Caco-2 (cell line): Measurements from ENCODE around the gene PIGV. TPM values are rescaled to one million over a fixed set of nuclear protein-coding genes. Genes with fewer than 3 reads are reported as not detected.

Experiments
- BruUV-seq: library from RNA; stranded (reverse); fragments of 400-500 nt; replicated peaks from 2 replicates; lab custom pipeline; 2021; lab: Mats Ljungman, UMichigan
- CTCF ChIA-PET: fragments of 300-600 bp; sonication (Branson Sonifier 250); formaldehyde crosslinking; loops from one replicate; lab custom pipeline; 2022; ENCODE audit warnings: antibody characterized with exemption; lab: Charles Lee
- POLR2A ChIA-PET: fragments of 300-600 bp; sonication (Branson Sonifier 250); formaldehyde crosslinking; loops from one replicate; lab custom pipeline; 2022; ENCODE audit warnings: antibody characterized with exemption; lab: Charles Lee
- DNase-seq, 2 experiments: peaks; one replicate each; pipeline versions ENCODE4 v3.0.0 to v3.0.0-alpha.2; 2020 to 2022
- H3K27me3 ChIP-seq: replicated peaks from 2 replicates; pipeline ENCODE4 v1.6.0; 2011; ENCODE audit warnings: low read length; ENCODE audit not compliant: control insufficient read depth, insufficient read depth
- H3K36me3 ChIP-seq: 2 replicates; pipeline ENCODE4 v1.5.1; 2011; ENCODE audit warnings: low read length; ENCODE audit not compliant: control insufficient read depth, insufficient read depth
- H3K4me1 ChIP-seq: fragments of 250-450 bp; sonication (Bioruptor Pico); 2 replicates; pipeline ENCODE4 v1.5.1; 2020; ENCODE audit warnings: mild to moderate bottlenecking
- H3K4me3 ChIP-seq: 2 replicates; pipeline ENCODE4 v1.5.1; 2011; ENCODE audit warnings: low read depth, mild to moderate bottlenecking, control low read depth, low read length
- H3K9me3 ChIP-seq: fragments of 250-450 bp; sonication (Bioruptor Pico); 2 replicates; pipeline ENCODE4 v1.5.1; 2020; ENCODE audit warnings: mild to moderate bottlenecking, moderate library complexity
- H3K27ac Mint-ChIP-seq: one replicate; pipeline ENCODE4 v1.8.0; 2022; ENCODE audit warnings: mixed read lengths; ENCODE audit not compliant: unreplicated experiment
- H3K27me3 Mint-ChIP-seq: one replicate; pipeline ENCODE4 v1.8.0; 2022; ENCODE audit warnings: mixed read lengths; ENCODE audit not compliant: insufficient read depth, unreplicated experiment
- H3K36me3 Mint-ChIP-seq: one replicate; pipeline ENCODE4 v1.8.0; 2022; ENCODE audit warnings: mild to moderate bottlenecking, mixed read lengths; ENCODE audit not compliant: insufficient read depth, unreplicated experiment
- H3K4me1 Mint-ChIP-seq: one replicate; pipeline ENCODE4 v1.8.0; 2022; ENCODE audit warnings: low read depth, mixed read lengths; ENCODE audit not compliant: unreplicated experiment
- H3K4me3 Mint-ChIP-seq: one replicate; pipeline ENCODE4 v1.8.0; 2022; ENCODE audit warnings: mild to moderate bottlenecking, moderate library complexity, mixed read lengths; ENCODE audit not compliant: unreplicated experiment
- H3K9me3 Mint-ChIP-seq: one replicate; pipeline ENCODE4 v1.8.0; 2022; ENCODE audit warnings: mixed read lengths; ENCODE audit not compliant: unreplicated experiment
- CTCF ChIP-seq, 2 experiments: fragments of 200-600 bp in 1 of 2; IDR thresholded peaks; 1 replicate in 1 of 2; 2 replicates in 1 of 2; pipeline versions ENCODE4 v1.5.1 to v1.8.0; 2011 to 2022; ENCODE audit warnings: antibody characterized with exemption in 1 of 2, control low read depth in 1 of 2, inconsistent platforms in 1 of 2, low read depth in 1 of 2, low read length in 1 of 2, mild to moderate bottlenecking in 1 of 2, moderate library complexity in 1 of 2; ENCODE audit not compliant: insufficient read depth in 1 of 2, severe bottlenecking in 1 of 2, unreplicated experiment in 1 of 2
- intact Hi-C: fragments of 100-400 bp; cut with micrococcal nuclease; formaldehyde crosslinking; loops from one replicate; pipeline ENCODE4 v1.10.0; 2022; ENCODE audit not compliant: unreplicated experiment
- total RNA-seq: library from RNA; stranded (reverse); gene quantifications from 2 replicates; pipeline ENCODE4 v1.2.3, GENCODE V29; 2022

PIGV gene
- total RNA-seq, 1 experiment from 2014 or later = 10.0 TPM

GRCh38 chr1:26792924-26793323 is 5.2 kb downstream of the PIGV start:
- no peaks in the 10 kb centered on the region for H3K4me1 ChIP-seq
- no peaks in the 10 kb centered on the region for H3K9me3 ChIP-seq
- BruUV-seq = no TSS peak
- peaks cover 9% of the 10 kb centered on the region for H3K4me1 Mint-ChIP-seq
- no peak overlapping the region for H3K4me3 ChIP-seq
- no peak for TF ChIP-seq CTCF (IDR thresholded peaks at IDR 0.05; ENCODE audit: insufficient read depth in 1 of 2, low read depth in 1 of 2, low read length in 1 of 2, severe bottlenecking in 1 of 2, unreplicated experiment in 1 of 2)
- H3K27me3 ChIP-seq = no peaks in the 10 kb centered on the region
- no peaks in the 10 kb centered on the region for H3K36me3 ChIP-seq
- no peaks in the 10 kb centered on the region for H3K27me3 Mint-ChIP-seq
- intact Hi-C loops = no loop called here
- H3K9me3 Mint-ChIP-seq = no peaks in the 10 kb centered on the region
- ChIA-PET CTCF (no interaction called here), POLR2A (no interaction called here)
- no peak overlapping the region for H3K4me3 Mint-ChIP-seq
- H3K36me3 Mint-ChIP-seq = peaks cover 24% of the 10 kb centered on the region
- no peak for DNase-seq
- no peak overlapping the region for H3K27ac Mint-ChIP-seq

- POLR2A ChIA-PET = interaction anchor here (0.6 to 0.9 kb wide), 2 partner anchors 14 to 192 kb away, joined by 3 to 4 read pairs; no protein-coding TSS in a partner anchor
- no peaks in the 10 kb centered on the region for H3K36me3 ChIP-seq
- no peak overlapping the region for H3K27ac Mint-ChIP-seq
- peaks cover 12% of the 10 kb centered on the region for H3K36me3 Mint-ChIP-seq
- H3K4me3 Mint-ChIP-seq = no peak overlapping the region
- DNase-seq = no peak
- no peaks in the 10 kb centered on the region for H3K27me3 Mint-ChIP-seq
- CTCF ChIA-PET = no interaction called here
- no peaks in the 10 kb centered on the region for H3K9me3 ChIP-seq
- H3K27me3 ChIP-seq = no peaks in the 10 kb centered on the region
- H3K4me1 ChIP-seq = no peaks in the 10 kb centered on the region
- intact Hi-C loops = no loop called here
- no peak overlapping the region for H3K4me3 ChIP-seq
- no peak for TF ChIP-seq CTCF (IDR thresholded peaks at IDR 0.05; ENCODE audit: insufficient read depth in 1 of 2, low read depth in 1 of 2, low read length in 1 of 2, severe bottlenecking in 1 of 2, unreplicated experiment in 1 of 2)
- H3K4me1 Mint-ChIP-seq = peaks cover 9% of the 10 kb centered on the region
- H3K9me3 Mint-ChIP-seq = no peaks in the 10 kb centered on the region
- no TSS peak for BruUV-seq
Observed at GRCh38 chr1:26794391-26794790, 6.6 kb downstream of the PIGV start.

- Histone ChIP-seq H3K4me1 (no peaks in the 10 kb centered on the region), H3K4me3 (no peak overlapping the region), H3K9me3 (no peaks in the 10 kb centered on the region), H3K36me3 (no peaks in the 10 kb centered on the region), H3K27me3 (no peaks in the 10 kb centered on the region)
- no peak for DNase-seq
- Mint-ChIP-seq H3K4me3 (no peak overlapping the region), H3K9me3 (no peaks in the 10 kb centered on the region), H3K27ac (no peak overlapping the region), H3K4me1 (no peaks in the 10 kb centered on the region), H3K27me3 (no peaks in the 10 kb centered on the region), H3K36me3 (peaks cover 12% of the 10 kb centered on the region)
- no peak for TF ChIP-seq CTCF (IDR thresholded peaks at IDR 0.05; ENCODE audit: insufficient read depth in 1 of 2, low read depth in 1 of 2, low read length in 1 of 2, severe bottlenecking in 1 of 2, unreplicated experiment in 1 of 2)
- no TSS peak for BruUV-seq
- ChIA-PET POLR2A (no interaction called here), CTCF (no interaction called here)
- intact Hi-C loops = no loop called here
Observed at GRCh38 chr1:26797627-26798026, 9.9 kb downstream of the PIGV start.
